HCT116 (cell line): Measurements from ENCODE around the gene CARS1.

Source experiments
- CEBPB ChIP-seq: IDR thresholded peaks from 2 replicates; pipeline ENCODE4 v1.6.1; 2012; ENCODE audit warnings: low read depth
- EZH2 ChIP-seq: fragments of 200-600 bp; sonication (generic); IDR thresholded peaks from 2 replicates; pipeline ENCODE4 v1.6.1; 2017; ENCODE audit warnings: antibody characterized with exemption, mixed run types
- JUND ChIP-seq: IDR thresholded peaks from 2 replicates; pipeline ENCODE4 v1.6.1; 2012
- POLR2AphosphoS5 ChIP-seq: IDR thresholded peaks from 2 replicates; pipeline ENCODE4 v1.6.1; 2011; ENCODE audit warnings: mild to moderate bottlenecking, low read depth, low read length, moderate library complexity
- SP1 ChIP-seq: IDR thresholded peaks from 2 replicates; pipeline ENCODE4 v1.6.1; 2012; ENCODE audit warnings: low read depth
- YY1 ChIP-seq: IDR thresholded peaks from 2 replicates; pipeline ENCODE4 v1.6.1; 2011; ENCODE audit warnings: low read length, low read depth, moderate library complexity, mild to moderate bottlenecking; ENCODE audit not compliant: insufficient replicate concordance; ENCODE audit errors: extremely low read depth
- TF ChIP-seq, protein P1 (sequence below), 3 experiments: fragments of 200-600 bp in 1 of 3; sonication (generic) in 1 of 3; IDR thresholded peaks in 2 of 3; conservative IDR thresholded peaks in 1 of 3; 2 replicates each; pipeline ENCODE4 v1.5.1; 2012 to 2017; ENCODE audit warnings: low read depth in 2 of 3, low read length in 2 of 3, antibody characterized with exemption in 1 of 3, borderline replicate concordance in 1 of 3, control low read depth in 1 of 3, mild to moderate bottlenecking in 1 of 3, mixed read lengths in 1 of 3, mixed run types in 1 of 3, moderate library complexity in 1 of 3; ENCODE audit not compliant: insufficient read depth in 1 of 3
- TF ChIP-seq, protein P2 (sequence below): IDR thresholded peaks from 2 replicates; pipeline ENCODE4 v1.6.1; 2012; ENCODE audit warnings: low read depth
- TF ChIP-seq, protein P3 (sequence below): IDR thresholded peaks from 2 replicates; pipeline ENCODE4 v1.6.1; 2012

DNA sequence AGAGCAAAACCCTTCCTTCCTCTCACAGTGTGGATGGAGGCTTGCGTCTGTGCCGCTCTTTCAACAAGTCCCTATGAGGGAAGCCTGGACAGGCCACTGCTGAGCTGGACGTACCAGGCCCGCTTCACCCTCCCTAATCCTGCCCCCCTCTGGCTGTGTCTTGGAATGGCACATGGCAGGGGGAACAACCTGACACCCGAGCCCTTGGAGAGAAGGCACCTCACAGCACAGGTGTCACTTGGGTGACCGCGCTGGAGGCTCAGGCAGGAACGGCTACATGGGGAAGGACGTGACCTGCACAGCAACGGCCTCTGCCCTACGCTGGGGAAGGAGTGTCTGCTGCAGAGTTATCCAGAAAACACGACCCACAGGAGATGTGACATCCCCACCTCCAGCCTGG lies 11.0 kb downstream of the CARS1 start:
- TF ChIP-seq, protein P1, sequence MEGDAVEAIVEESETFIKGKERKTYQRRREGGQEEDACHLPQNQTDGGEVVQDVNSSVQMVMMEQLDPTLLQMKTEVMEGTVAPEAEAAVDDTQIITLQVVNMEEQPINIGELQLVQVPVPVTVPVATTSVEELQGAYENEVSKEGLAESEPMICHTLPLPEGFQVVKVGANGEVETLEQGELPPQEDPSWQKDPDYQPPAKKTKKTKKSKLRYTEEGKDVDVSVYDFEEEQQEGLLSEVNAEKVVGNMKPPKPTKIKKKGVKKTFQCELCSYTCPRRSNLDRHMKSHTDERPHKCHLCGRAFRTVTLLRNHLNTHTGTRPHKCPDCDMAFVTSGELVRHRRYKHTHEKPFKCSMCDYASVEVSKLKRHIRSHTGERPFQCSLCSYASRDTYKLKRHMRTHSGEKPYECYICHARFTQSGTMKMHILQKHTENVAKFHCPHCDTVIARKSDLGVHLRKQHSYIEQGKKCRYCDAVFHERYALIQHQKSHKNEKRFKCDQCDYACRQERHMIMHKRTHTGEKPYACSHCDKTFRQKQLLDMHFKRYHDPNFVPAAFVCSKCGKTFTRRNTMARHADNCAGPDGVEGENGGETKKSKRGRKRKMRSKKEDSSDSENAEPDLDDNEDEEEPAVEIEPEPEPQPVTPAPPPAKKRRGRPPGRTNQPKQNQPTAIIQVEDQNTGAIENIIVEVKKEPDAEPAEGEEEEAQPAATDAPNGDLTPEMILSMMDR (IDR thresholded peaks at IDR 0.05 in 2 of 3, conservative IDR thresholded peaks at IDR 0.05 in 1 of 3; ENCODE audit: borderline replicate concordance in 1 of 3, insufficient read depth in 1 of 3, low read depth in 2 of 3, low read length in 2 of 3), result peak in 2 of 3 experiments; percentile 43 to 50; a peak in 3 of 6 replicates
- TF ChIP-seq YY1 (no peak), JUND (no peak), EZH2 (no peak), CEBPB (no peak), SP1 (no peak), POLR2AphosphoS5 (no peak)
- TF ChIP-seq, protein P2, sequence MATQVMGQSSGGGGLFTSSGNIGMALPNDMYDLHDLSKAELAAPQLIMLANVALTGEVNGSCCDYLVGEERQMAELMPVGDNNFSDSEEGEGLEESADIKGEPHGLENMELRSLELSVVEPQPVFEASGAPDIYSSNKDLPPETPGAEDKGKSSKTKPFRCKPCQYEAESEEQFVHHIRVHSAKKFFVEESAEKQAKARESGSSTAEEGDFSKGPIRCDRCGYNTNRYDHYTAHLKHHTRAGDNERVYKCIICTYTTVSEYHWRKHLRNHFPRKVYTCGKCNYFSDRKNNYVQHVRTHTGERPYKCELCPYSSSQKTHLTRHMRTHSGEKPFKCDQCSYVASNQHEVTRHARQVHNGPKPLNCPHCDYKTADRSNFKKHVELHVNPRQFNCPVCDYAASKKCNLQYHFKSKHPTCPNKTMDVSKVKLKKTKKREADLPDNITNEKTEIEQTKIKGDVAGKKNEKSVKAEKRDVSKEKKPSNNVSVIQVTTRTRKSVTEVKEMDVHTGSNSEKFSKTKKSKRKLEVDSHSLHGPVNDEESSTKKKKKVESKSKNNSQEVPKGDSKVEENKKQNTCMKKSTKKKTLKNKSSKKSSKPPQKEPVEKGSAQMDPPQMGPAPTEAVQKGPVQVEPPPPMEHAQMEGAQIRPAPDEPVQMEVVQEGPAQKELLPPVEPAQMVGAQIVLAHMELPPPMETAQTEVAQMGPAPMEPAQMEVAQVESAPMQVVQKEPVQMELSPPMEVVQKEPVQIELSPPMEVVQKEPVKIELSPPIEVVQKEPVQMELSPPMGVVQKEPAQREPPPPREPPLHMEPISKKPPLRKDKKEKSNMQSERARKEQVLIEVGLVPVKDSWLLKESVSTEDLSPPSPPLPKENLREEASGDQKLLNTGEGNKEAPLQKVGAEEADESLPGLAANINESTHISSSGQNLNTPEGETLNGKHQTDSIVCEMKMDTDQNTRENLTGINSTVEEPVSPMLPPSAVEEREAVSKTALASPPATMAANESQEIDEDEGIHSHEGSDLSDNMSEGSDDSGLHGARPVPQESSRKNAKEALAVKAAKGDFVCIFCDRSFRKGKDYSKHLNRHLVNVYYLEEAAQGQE, result no peak
- TF ChIP-seq, protein P3, sequence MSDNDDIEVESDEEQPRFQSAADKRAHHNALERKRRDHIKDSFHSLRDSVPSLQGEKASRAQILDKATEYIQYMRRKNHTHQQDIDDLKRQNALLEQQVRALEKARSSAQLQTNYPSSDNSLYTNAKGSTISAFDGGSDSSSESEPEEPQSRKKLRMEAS, result no peak
